DMS53 treated with DMSO at 0.1 percent for 48 hours (cell line): ENCODE data around the gene PLXNA2.

Source experiments
- DNase-seq: peaks from one replicate; lab custom pipeline; 2025; ENCODE audit not compliant: unreplicated experiment; lab: John Stamatoyannopoulos, UW

The PLXNA2 gene

GRCh38 chr1:208207388-208208131 lies 36.6 kb downstream of the PLXNA2 start:
- no peak for DNase-seq

GRCh38 chr1:208206092-208206698 lies 38.0 kb downstream of the PLXNA2 start:
- DNase-seq, result peak; percentile 71

GRCh38 chr1:208205216-208206013 lies 38.8 kb downstream of the PLXNA2 start:
- no peak for DNase-seq

GRCh38 chr1:208204779-208205178 lies 39.4 kb downstream of the PLXNA2 start:
- DNase-seq, result no peak

GRCh38 chr1:208203848-208204609 lies 40.2 kb downstream of the PLXNA2 start:
- DNase-seq, result no peak

- peak; percentile 93 for DNase-seq
Measured at GRCh38 chr1:208203127-208203847, 40.9 kb downstream of the PLXNA2 start.

GRCh38 chr1:208202333-208202995 lies 41.7 kb downstream of the PLXNA2 start:
- DNase-seq, result peak; percentile 41

GRCh38 chr1:208201229-208201628 lies 43.0 kb downstream of the PLXNA2 start:
- DNase-seq, result no peak

GRCh38 chr1:208200116-208200515 lies 44.1 kb downstream of the PLXNA2 start:
- DNase-seq, result no peak

- DNase-seq, result no peak
Measured at GRCh38 chr1:208198236-208198635, 45.9 kb downstream of the PLXNA2 start.

GRCh38 chr1:208194944-208195343 lies 49.2 kb downstream of the PLXNA2 start:
- no peak for DNase-seq

- no peak for DNase-seq
Measured at GRCh38 chr1:208192995-208193394, 51.2 kb downstream of the PLXNA2 start.

- no peak for DNase-seq
Measured at GRCh38 chr1:208190784-208191183, 53.4 kb downstream of the PLXNA2 start.

GRCh38 chr1:208189716-208190115 lies 54.5 kb downstream of the PLXNA2 start:
- no peak for DNase-seq

- no peak for DNase-seq
Measured at GRCh38 chr1:208189183-208189582, 55.0 kb downstream of the PLXNA2 start.

- DNase-seq, result no peak
Measured at GRCh38 chr1:208188607-208189006, 55.6 kb downstream of the PLXNA2 start.

GRCh38 chr1:208187499-208188041 lies 56.6 kb downstream of the PLXNA2 start:
- DNase-seq, result no peak

- DNase-seq, result no peak
Measured at GRCh38 chr1:208185801-208186231, 58.4 kb downstream of the PLXNA2 start.

- DNase-seq, result no peak
Measured at GRCh38 chr1:208184966-208185654, 59.1 kb downstream of the PLXNA2 start.
